ENCODE data around the gene BCL2L13.

DNA sequence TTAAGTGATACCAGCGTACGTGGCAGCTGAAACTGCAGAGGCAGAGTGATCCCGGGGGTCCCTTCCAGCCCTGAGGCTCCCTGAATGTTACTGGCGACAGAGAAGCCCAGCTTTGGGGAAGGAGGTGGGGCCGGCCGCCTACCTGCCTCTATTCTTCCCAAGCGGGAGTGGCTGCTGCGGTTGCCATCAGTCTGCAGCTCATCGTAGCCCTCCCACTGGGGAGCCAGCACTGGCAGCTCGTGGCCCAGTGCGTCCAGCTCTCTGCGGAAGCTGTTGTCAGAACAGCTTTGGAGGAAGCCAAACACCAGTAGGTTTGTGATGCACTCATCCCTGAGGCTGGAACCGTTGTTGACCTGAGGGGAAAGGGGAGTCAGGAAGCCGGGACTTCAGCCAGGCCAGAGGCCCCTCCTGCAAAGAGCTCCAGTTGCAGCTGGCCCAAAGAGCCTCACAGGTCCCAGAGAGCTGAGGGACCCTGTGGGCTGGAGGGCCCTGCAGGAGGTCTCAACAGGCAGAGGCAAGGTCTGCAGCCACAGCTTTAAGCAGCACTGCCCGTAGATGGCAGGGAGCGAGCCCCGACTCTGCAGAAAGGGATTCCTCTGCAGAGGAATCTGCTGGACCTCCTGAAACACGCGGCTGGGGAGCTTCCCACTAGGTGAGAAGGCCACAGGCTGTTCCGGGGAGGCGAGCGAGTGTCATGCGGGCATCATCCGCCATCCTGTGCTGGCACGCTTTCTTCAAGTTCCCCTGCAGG lies 105.3 kb downstream of the BCL2L13 start:
- TF ChIP-seq, protein P1, sequence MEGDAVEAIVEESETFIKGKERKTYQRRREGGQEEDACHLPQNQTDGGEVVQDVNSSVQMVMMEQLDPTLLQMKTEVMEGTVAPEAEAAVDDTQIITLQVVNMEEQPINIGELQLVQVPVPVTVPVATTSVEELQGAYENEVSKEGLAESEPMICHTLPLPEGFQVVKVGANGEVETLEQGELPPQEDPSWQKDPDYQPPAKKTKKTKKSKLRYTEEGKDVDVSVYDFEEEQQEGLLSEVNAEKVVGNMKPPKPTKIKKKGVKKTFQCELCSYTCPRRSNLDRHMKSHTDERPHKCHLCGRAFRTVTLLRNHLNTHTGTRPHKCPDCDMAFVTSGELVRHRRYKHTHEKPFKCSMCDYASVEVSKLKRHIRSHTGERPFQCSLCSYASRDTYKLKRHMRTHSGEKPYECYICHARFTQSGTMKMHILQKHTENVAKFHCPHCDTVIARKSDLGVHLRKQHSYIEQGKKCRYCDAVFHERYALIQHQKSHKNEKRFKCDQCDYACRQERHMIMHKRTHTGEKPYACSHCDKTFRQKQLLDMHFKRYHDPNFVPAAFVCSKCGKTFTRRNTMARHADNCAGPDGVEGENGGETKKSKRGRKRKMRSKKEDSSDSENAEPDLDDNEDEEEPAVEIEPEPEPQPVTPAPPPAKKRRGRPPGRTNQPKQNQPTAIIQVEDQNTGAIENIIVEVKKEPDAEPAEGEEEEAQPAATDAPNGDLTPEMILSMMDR (IDR thresholded peaks at IDR 0.05; ENCODE audit: insufficient read depth, low read length), result no peak
- TF ChIP-seq, protein P2, sequence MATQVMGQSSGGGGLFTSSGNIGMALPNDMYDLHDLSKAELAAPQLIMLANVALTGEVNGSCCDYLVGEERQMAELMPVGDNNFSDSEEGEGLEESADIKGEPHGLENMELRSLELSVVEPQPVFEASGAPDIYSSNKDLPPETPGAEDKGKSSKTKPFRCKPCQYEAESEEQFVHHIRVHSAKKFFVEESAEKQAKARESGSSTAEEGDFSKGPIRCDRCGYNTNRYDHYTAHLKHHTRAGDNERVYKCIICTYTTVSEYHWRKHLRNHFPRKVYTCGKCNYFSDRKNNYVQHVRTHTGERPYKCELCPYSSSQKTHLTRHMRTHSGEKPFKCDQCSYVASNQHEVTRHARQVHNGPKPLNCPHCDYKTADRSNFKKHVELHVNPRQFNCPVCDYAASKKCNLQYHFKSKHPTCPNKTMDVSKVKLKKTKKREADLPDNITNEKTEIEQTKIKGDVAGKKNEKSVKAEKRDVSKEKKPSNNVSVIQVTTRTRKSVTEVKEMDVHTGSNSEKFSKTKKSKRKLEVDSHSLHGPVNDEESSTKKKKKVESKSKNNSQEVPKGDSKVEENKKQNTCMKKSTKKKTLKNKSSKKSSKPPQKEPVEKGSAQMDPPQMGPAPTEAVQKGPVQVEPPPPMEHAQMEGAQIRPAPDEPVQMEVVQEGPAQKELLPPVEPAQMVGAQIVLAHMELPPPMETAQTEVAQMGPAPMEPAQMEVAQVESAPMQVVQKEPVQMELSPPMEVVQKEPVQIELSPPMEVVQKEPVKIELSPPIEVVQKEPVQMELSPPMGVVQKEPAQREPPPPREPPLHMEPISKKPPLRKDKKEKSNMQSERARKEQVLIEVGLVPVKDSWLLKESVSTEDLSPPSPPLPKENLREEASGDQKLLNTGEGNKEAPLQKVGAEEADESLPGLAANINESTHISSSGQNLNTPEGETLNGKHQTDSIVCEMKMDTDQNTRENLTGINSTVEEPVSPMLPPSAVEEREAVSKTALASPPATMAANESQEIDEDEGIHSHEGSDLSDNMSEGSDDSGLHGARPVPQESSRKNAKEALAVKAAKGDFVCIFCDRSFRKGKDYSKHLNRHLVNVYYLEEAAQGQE (IDR thresholded peaks at IDR 0.05; ENCODE audit: insufficient replicate concordance, low read depth), result no peak
- TF ChIP-seq POLR2AphosphoS5 (IDR thresholded peaks at IDR 0.05; ENCODE audit: low read depth), result no peak
